ENCODE data around the gene COL12A1.

The COL12A1 gene

DNA sequence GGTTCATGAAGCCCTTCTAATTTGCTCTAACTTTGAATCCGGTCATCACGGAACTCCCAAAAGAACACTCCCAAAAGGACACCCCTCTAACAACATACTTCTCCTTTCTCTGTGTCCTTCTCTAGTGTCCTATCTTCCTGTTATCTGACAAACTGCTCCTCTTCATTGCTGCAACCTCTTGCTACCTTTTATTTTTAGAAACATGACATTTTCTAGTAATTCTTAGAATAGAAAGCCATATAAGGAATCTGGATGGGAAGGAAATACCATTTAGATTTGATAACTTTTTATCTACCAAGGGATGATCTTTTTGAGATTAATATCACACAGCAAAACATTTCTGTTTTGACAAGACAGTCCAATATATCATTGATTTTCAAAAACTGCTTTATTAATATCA, 63.1 kb downstream of the COL12A1 start:
- DNase-seq: no peak

DNA sequence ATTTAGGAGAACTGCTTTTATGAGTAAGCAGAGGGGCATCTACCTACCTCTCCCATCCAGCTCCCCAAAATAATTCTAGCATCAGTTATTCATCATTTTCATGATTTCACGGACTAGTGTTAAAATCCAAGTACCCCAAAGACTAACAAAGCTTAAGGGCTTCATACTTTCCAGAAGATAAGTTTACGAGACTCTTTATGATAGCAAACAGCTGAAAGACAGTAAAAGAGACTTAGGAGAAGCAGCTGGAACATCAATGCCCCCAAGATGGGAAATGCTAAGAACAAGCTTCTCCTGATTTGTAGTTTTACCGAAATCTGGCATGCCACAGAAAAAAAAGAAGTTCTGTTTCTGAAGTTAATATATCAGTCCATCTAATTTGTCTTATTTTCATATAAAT, 70.0 kb downstream of the COL12A1 start:
- DNase-seq: no peak

DNA sequence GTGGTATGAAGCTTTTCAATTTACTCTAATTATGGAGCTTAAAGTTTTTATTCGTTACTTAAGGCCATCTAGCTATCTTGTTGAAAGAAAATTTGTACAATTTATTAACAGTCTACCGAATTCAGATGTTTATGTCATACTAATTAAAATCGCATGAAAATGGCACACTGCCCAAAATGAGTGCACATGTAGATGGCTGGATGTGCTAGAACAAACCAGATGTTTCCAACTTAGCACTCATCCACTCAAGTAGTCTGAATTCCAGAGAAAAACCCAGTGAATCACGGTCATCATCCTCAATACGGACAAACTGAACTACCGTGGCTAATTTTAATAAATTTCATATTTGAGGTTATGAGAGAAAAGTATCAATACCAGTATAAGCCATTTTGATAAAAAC, 70.4 kb downstream of the COL12A1 start:
- no peak for DNase-seq

DNA sequence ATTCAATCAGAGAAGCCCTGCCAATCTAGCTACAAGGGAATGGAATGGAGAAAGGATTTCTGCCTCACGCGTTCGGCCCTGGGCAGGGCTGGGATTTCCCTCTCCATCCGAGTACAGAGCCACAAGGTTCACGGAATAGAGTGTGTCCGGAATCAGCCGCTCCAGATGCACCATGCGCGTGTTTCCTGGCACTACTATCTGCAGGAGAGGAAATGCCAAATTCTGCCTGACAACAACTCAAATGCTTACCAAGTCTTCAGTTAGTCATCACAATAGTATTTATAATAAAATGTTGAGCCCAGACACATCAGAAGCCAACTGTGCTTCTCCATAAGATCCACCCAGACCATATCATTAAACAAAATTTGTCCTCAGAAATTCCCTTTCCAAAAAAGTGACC, 75.1 kb downstream of the COL12A1 start:
- no peak for DNase-seq

DNA sequence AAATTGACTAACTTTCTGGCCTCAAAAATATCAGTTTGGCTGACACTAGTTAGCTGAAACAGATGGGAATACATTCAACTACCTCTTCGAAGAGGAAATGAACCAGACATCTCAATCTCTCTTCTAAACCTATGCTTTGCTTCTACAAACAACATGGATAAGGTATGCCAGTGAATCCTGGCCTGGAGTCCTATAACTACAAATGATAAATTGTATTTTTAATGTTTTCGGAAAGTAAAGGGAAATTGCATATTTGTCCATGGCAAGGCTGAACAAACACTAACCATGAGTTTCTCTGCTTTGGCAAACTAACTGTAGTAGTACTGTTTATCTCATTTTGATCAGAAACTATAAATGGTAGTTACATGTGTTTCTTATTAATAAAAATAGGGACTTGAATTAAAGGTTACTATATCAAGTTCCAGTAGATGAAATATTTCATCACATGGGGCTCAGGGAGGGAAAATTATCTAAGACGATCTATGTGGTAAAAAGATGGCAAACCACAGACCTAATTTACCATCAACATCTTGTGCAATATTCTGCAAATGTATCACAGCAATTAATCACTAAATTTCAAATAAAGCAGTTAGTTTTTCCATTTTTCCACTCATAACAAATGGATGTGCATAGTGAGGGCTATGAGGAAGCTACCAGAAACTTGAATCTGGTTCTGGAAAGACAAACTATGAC, 76.8 kb downstream of the COL12A1 start:
- DNase-seq: no peak

DNA sequence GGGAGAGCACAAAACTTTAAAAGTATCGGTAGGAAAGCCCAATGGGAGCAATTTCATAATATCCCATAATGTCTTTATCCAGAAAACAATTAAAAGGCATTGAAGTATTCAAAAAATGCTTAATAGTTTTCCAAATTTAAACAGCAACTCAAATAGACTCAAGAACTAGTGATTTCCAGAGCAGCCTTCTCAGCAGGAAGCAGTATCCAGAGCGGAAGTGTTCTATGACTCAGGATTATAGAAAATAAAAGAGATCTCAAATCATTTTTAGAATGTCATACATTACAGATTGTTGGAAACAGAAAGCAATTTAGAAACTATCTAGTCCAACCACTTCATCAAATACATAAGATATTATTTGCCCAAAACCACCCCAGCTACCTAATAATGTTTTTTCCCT, 79.3 kb downstream of the COL12A1 start:
- DNase-seq: no peak

DNA sequence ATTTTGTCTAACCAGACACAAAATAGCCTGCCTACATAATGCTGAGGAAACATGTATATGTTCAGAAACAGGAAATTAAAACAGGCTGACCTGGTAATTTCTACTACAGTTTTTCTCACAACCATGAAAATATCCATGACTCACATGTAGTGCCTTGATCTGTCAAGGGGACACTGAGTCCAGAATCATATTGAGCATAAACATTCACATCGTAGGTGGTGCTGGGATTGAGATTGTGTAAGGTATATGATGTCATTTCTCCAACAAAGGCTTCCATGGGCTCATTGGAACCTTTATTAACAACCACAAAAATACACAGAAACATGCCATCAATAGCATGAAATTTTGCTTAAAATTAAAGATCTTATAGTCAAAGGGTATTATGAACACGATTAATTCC, 80.9 kb downstream of the COL12A1 start:
- no peak for DNase-seq

DNA sequence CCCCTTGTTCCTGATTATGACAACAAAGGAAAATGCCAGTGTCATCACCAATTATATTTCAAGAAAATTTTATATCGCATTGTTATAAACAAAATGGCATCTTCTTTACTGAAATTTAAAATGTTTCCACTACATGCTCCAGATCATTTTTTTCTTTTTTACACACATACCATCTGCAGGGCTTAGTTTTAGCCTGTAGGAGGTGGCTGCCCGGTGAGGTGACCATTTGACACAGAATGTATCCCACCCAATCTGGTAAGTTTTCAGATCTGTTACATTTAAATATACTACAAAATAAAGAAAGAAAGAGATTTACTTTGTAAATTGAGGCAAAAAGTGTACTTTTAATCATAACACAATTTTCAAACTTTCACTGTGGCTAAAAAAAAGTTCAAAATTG, 81.8 kb downstream of the COL12A1 start:
- no peak for DNase-seq

DNA sequence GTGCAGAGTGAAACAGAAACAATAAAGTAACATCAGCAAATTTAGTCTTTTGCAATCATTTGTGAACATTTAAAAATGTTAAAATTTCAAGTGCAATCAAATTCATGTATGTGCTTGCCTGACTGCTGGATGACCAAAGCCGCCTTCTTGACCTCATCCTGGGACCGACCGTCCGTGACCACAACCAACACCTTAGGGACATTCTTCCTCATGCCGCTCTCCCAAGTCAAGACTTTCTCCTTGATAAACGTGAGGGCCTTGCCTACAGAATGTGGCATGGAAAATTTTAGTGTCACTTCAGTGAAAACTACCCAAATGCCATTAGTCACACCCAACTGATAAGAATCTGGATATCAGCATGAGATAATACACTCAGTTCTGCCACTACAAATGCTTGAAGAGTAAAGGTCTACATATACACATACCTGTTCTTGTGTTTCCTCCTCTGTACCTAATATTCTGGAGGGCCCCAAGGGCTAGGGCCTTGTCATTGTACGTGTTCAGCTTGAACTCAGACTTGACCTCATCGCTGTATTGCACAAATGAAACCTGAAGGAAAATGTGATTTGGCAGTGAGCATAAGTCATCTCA, 86.8 kb downstream of the COL12A1 start:
- no peak for DNase-seq

DNA sequence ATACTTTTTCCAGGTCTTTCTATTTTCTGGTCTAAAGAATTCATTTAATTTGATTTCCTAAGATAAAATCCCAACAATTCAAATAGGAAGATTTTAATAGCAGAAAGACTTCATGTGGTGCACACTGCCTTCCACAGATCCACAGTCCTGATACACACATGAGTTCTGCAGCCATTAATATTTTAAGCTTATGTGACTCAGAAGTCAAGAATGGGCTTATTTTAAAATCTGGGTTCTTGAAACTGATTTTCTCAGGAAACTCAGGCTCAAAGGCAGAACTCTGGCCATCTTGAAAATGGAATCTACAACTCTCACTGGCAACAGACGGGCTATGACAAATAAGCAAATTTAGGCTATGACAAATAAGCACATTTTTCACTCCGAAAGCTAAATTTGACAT, 88.2 kb downstream of the COL12A1 start:
- DNase-seq: no peak

DNA sequence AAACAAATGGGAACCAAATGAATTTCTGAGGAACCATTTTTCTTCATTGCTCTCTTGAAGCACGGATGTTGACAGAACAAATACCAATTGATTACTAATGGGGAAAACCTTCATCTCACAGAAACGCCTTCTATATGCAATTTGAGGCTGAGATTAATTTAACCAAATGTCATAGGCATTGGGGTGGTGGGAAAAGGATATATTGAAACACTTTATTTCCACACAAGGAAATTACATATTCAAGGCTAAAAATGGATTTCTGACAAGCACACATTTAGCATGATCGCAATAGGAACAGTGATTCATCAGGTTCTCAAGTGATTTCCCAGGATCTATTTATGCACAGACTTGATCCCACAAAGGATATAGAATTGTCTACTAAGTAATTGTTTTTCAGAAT, 88.9 kb downstream of the COL12A1 start:
- DNase-seq: no peak

DNA sequence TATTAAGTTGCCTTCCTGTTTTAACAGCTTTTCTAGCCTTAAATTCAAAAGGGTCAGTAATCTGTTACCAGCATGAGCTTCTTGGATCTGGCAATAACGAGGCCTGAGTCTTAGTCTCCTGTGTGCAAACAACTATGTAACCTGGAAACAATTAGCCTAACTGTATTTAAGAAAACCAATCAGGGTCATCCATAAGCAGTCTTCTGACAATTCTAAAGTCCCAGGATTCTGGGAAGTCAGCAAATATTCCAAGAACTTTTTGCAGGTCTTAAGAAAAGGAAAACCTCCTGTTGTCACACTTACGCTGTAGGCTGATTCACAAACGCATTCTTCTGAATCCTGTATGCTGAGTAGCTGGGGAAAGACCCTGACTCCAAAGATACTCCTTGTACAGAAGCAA, 90.4 kb downstream of the COL12A1 start:
- no peak for DNase-seq

DNA sequence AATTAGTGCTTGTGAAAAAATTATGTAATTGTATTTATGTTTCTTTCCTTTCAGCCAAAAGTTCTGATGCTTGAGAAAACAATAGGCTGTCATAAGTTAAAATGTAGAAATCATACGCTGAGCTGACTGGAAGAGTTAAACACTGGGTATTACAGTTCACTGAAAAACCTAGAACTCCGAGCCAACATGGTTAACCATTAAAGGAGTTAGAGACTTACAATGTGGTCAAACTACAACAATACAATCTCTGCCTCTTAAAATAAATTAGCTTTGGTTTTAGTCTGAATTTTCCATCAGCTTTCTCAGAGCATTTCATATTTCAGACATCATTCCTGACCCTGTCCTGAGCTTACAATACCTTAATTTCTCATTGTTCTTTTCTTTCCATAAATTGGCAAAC, 91.0 kb downstream of the COL12A1 start:
- no peak for DNase-seq

DNA sequence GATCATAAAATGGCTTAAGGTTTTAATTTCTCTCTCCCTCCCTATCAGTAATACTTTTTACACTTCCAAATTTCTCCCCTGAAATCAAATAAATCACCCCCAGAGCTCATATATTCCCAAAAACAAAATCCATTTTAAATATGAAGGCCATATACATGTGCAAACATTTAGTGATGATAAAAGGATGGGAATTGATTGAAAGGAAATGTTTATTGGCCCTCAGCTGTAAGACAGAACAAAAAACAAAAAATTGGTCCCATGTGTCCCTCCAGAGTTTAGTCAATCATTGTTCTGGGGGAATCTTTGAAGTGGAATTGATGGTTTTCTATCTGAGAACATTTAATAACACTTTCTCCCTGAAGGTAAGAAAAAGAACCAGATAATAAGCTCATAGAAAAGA, 91.7 kb downstream of the COL12A1 start:
- no peak for DNase-seq

DNA sequence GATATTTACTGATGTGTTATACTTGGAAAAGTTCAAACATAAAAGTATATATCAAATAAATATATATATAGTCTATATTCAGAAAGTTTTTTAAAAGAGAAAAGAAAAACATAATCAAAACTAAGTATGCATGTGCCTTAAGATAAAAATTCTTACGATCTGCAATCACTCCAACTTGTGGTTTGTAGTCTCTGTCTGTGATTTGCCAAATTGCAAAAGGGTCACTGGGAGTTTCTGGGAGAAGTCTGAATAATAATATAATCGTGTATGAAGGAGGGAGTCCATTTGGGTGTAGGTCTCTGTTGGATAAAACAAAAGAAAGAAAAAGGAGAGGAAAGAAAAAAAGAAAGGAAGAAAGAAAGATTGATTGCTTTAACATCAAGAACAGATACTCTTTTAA, 92.4 kb downstream of the COL12A1 start:
- no peak for DNase-seq

DNA sequence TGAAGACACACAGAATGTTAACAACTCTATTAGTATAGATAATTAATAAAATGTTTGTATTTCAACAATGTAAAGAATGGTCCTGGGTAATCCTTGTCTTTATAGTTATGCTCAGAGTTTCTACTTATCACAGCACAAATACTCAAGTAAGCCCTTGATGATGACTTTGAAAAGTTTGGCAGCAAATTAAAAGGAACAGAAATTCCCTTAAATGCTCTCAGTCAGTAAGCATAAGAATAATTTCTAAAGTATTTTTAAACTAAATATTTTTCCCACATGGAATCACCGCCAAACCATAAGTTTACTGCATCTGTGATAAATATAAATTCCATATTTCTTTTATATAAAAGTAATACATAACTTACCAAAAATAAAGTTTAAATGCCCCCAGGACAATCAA, 96.1 kb downstream of the COL12A1 start:
- no peak for DNase-seq

DNA sequence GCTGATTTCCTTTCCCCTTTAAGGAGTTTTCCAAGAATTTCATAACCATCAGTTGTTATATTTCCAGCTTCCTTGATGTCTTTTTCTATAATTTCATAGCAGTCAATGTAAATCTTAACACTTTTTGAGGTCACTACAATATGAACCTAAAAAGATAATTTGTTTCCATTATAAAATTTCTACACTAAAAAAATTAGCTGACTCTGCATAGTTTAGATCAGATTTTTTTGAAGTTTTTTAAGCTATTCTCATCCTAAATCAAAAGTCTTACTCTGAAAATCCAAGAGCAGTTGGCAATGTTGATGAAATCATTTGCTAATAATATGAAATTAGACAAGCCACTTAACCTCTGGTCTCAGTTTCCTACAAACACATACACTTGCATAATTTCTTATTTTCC, 96.8 kb downstream of the COL12A1 start:
- no peak for DNase-seq

DNA sequence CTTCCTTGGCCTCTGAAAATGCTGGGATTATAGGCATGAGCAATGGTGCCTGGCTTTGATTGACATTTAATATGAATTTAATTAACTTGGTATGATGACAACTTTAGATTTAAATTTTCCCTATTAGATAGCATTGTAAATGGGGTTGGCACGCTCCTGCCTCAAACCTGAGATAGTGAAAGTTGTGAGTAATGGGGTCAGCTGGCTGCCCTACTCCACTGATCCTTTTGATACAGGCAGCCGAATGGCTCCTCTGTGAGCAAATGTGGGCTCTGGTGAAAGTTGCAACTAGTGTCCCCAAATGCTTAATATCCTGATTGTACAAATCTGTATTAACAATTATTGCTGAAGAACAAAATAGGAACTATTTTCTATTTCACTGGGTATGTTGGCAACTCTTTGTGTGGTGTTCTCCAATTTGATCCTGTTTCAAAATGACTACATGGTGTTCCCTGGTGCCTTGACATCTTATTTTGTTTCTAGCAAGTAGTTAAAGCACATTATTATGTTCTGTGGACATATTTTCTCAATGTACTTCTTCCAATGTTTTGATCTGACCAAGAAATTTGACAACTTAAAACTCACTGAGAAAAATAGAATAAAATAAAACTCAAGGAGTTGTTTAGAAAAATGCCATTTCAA, 97.4 kb downstream of the COL12A1 start:
- DNase-seq: no peak

DNA sequence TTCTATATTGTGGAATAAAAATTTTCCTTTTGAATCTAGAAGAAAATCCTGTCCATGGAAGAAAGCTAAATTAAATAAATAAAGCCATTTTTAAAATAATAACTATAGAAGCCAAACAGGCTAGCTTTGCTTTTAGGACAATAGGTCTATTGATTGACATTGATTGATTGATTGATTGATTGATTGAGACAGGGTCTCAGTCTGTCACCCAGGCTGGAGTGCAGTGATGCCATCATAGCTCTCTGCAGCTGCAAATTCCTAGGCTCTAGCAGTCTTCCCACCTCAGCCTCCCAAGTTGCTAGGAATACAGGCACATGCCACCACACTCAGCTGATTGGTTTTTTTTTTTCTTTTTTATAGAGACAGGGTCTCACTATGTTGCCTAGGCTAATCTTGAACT, 97.9 kb downstream of the COL12A1 start:
- no peak for DNase-seq

DNA sequence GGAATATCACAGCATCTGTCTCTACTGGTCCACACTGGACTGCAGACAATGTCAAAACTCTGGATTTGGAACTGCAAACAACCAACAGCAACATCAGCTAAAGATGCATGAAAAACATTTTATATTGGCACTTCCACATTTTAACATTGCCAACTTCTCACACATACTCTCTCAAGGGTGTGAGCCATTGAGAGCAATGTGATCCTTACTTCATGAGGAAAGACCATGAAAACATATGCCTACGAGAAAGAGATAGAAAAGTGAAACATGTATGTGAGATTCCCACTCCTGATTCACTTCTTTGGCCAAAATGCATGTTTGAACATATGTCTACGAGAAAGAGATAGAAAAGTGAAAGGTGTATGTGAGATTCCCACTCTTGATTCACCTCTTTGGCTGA, 99.4 kb downstream of the COL12A1 start:
- no peak for DNase-seq

DNA sequence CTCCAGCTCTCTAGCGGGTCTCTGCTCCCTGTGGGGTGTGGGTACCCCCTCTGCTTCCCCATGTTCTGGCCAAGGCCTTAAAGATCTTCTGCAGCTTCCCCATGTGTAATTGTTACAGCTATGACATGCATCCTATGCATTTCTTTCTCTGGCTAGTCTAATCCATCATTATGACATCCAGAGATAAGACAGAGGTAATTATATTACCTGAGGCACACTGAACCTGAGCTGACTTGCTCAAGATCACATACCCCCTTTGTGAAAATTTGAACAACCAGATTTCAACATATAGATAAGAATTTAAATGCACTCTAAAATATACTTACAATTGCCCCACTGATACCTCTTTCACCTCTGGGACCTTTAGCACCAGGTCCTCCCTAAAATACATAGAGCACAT, 102.4 kb downstream of the COL12A1 start:
- no peak for DNase-seq

DNA sequence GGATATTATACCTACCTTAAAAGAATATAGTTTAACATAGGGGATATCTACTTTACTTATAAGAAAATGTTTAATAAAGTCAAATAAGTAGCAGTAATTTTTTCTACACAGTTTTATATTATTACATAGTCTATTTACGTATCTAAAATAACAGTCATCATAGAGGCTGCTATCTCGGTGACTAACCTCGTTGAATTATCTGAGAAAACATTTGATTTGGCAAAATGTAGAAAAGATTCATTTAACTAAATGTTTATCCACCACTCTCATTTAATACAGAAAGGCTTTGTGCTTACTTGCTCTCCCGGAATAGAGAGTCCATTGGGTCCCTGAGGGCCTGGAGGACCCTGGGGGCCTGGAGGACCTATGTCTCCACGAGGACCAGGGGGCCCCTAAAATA, 103.6 kb downstream of the COL12A1 start:
- no peak for DNase-seq

DNA sequence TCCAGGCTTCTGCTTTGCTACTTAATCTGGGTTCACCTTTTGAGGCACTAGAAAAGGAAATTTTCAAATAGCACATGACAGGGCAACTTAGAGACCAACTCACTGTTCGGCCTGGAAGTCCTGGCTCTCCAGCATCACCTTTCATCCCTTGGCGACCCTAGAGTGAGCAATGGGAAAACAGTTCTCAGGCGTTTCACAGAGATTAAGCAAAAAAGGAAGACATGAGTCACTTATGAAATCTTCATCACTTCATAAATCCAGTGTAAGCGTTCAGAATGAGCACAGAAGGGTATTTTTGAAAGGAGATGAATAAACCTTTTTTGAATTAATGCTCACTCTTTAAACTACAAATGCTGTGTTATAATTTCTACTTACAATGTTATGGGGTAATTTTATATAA, 104.0 kb downstream of the COL12A1 start:
- DNase-seq: no peak

DNA sequence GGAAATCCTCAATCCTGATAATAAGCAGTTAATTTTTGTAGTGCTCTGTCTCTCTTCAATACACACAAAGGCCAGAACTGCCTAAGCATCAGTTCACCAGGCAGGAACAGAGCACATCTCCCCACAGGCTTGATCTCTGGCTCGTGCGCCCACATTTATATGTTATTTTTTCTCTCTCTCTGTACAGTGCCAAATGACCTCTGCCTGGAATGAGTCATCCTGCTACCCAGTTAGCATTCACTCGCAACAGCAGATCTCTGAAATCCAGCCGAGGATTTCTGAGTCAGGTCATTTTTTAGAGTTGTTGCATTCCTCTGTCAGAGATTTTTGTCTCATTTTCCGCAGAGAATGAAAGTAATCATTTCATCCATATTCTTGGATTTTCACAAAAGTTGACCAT, 107.1 kb downstream of the COL12A1 start:
- DNase-seq: no peak

DNA sequence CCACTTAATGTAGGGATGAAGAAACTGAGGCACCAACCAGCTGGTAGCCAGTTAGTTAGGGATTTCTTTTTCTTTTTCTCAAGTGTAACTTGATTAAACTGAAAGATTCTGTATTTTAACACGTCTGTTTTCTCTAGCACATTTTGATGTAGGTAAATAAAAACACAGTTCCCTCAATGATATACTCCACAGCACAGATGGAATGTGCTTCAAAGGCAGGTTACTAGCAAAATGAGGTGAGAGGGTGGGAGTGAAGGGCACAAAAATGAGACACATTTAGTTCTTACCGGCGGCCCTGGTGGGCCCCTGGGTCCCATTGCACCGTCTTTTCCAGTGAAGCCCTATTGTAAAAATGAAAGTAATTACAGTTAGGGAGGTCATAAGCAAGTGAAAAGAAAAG, 108.9 kb downstream of the COL12A1 start:
- no peak for DNase-seq

All from midbrain (tissue), 1 donor.